ENCODE data around the gene SARDH. TPM values are rescaled to one million over a fixed set of nuclear protein-coding genes. Genes with fewer than 3 reads are reported as not detected.

SARDH gene
- total and polyA plus RNA-seq, 2 experiments from 2014 or later: 6.0 to 16.9 TPM

- TF ChIP-seq CTCF (IDR thresholded peaks at IDR 0.05; ENCODE audit: low read depth, low read length): no peak
- H3K27me3 ChIP-seq: no peaks in the 10 kb centered on the region
- no peak overlapping the region for H3K4me3 ChIP-seq
- H3K36me3 ChIP-seq: no peaks in the 10 kb centered on the region
- H3K4me1 ChIP-seq (ENCODE audit: low read depth): no peaks in the 10 kb centered on the region
- H3K27ac ChIP-seq: no peak overlapping the region
- DNase-seq (ENCODE audit: low read depth in 1 of 2, low spot score in 1 of 2): no peak
- H3K9me3 ChIP-seq (ENCODE audit: low read depth): no peaks in the 10 kb centered on the region
Observed at GRCh38 chr9:133780962-133781827, 43.0 kb upstream of the SARDH start.

GRCh38 chr9:133780404-133780945 is 42.3 kb upstream of the SARDH start:
- H3K36me3 ChIP-seq: no peaks in the 10 kb centered on the region
- H3K4me3 ChIP-seq: no peak overlapping the region
- no peaks in the 10 kb centered on the region for H3K9me3 ChIP-seq (ENCODE audit: low read depth)
- no peaks in the 10 kb centered on the region for H3K4me1 ChIP-seq (ENCODE audit: low read depth)
- TF ChIP-seq CTCF (IDR thresholded peaks at IDR 0.05; ENCODE audit: low read depth, low read length): no peak
- no peak for DNase-seq (ENCODE audit: low read depth in 1 of 2, low spot score in 1 of 2)
- no peaks in the 10 kb centered on the region for H3K27me3 ChIP-seq
- H3K27ac ChIP-seq: no peak overlapping the region

GRCh38 chr9:133779516-133780403 is 41.6 kb upstream of the SARDH start:
- DNase-seq (ENCODE audit: low read depth in 1 of 2, low spot score in 1 of 2): no peak
- Histone ChIP-seq H3K27me3 (no peaks in the 10 kb centered on the region), H3K4me3 (no peak overlapping the region)

GRCh38 chr9:133779081-133779480 is 40.9 kb upstream of the SARDH start:
- Histone ChIP-seq H3K4me1 (ENCODE audit: low read depth) (no peaks in the 10 kb centered on the region), H3K9me3 (ENCODE audit: low read depth) (no peaks in the 10 kb centered on the region), H3K27me3 (no peaks in the 10 kb centered on the region), H3K27ac (no peak overlapping the region), H3K36me3 (peaks cover 2% of the 10 kb centered on the region), H3K4me3 (no peak overlapping the region)
- no peak for TF ChIP-seq CTCF (IDR thresholded peaks at IDR 0.05; ENCODE audit: low read depth, low read length)
- no peak for DNase-seq (ENCODE audit: low read depth in 1 of 2, low spot score in 1 of 2)

More at GRCh38 chr9:133779516-133780403, 41.6 kb upstream of the SARDH start:
- TF ChIP-seq CTCF (IDR thresholded peaks at IDR 0.05; ENCODE audit: low read depth, low read length): no peak
- no peaks in the 10 kb centered on the region for H3K9me3 ChIP-seq (ENCODE audit: low read depth)
- H3K27ac ChIP-seq: no peak overlapping the region
- no peaks in the 10 kb centered on the region for H3K4me1 ChIP-seq (ENCODE audit: low read depth)
- H3K36me3 ChIP-seq: no peaks in the 10 kb centered on the region

- Histone ChIP-seq H3K27ac (no peak overlapping the region), H3K4me1 (ENCODE audit: low read depth) (no peaks in the 10 kb centered on the region), H3K36me3 (peaks cover 5% of the 10 kb centered on the region), H3K27me3 (no peaks in the 10 kb centered on the region), H3K4me3 (no peak overlapping the region), H3K9me3 (ENCODE audit: low read depth) (no peaks in the 10 kb centered on the region)
- TF ChIP-seq CTCF (IDR thresholded peaks at IDR 0.05; ENCODE audit: low read depth, low read length): no peak
- no peak for DNase-seq (ENCODE audit: low read depth in 1 of 2, low spot score in 1 of 2)
Observed at GRCh38 chr9:133778336-133779013, 40.3 kb upstream of the SARDH start.
